ENCODE results near the gene RFT1.

GRCh38 chr3:53163444-53164387 is 33.5 kb upstream of the RFT1 start:
- TF ChIP-seq POLR2A (IDR thresholded peaks at IDR 0.05) (no peak), CTCF (IDR thresholded peaks at IDR 0.05) (no peak), EP300 (IDR thresholded peaks at IDR 0.05) (no peak), POLR2AphosphoS5 (IDR thresholded peaks at IDR 0.05) (no peak)
